ENCODE data around the gene GRAMD4.

Gene GRAMD4

GRCh38 chr22:46673205-46673604, 53.0 kb downstream of the GRAMD4 start:
- DNase-seq (ENCODE audit: low spot score): peak; percentile 77

- peak; percentile 12 for DNase-seq (ENCODE audit: low spot score)
These were observed 53.6 kb downstream of the GRAMD4 start for GRCh38 chr22:46673662-46674236.

GRCh38 chr22:46674367-46674781, 54.2 kb downstream of the GRAMD4 start:
- peak; percentile 46 for DNase-seq (ENCODE audit: low spot score)

GRCh38 chr22:46674906-46675305, 54.7 kb downstream of the GRAMD4 start:
- no peak for DNase-seq (ENCODE audit: low spot score)

- no peak for DNase-seq (ENCODE audit: low spot score)
These were observed 55.3 kb downstream of the GRAMD4 start for GRCh38 chr22:46675479-46675878.

- no peak for DNase-seq (ENCODE audit: low spot score)
These were observed 55.8 kb downstream of the GRAMD4 start for GRCh38 chr22:46675938-46676337.

GRCh38 chr22:46676479-46676878, 56.3 kb downstream of the GRAMD4 start:
- DNase-seq (ENCODE audit: low spot score): no peak

GRCh38 chr22:46676881-46677280, 56.7 kb downstream of the GRAMD4 start:
- DNase-seq (ENCODE audit: low spot score): no peak

GRCh38 chr22:46677323-46678002, 57.3 kb downstream of the GRAMD4 start:
- no peak for DNase-seq (ENCODE audit: low spot score)

- DNase-seq (ENCODE audit: low spot score): no peak
These were observed 57.9 kb downstream of the GRAMD4 start for GRCh38 chr22:46678003-46678657.

GRCh38 chr22:46678785-46679700, 58.9 kb downstream of the GRAMD4 start:
- DNase-seq (ENCODE audit: low spot score): peak; percentile 61

- peak; percentile 43 for DNase-seq (ENCODE audit: low spot score)
These were observed 59.6 kb downstream of the GRAMD4 start for GRCh38 chr22:46679706-46680269.

- no peak for DNase-seq (ENCODE audit: low spot score)
These were observed 60.8 kb downstream of the GRAMD4 start for GRCh38 chr22:46681010-46681409.

- no peak for DNase-seq (ENCODE audit: low spot score)
These were observed 62.0 kb downstream of the GRAMD4 start for GRCh38 chr22:46682011-46682731.

GRCh38 chr22:46684706-46685105, 64.5 kb downstream of the GRAMD4 start:
- no peak for DNase-seq (ENCODE audit: low spot score)

- no peak for DNase-seq (ENCODE audit: low spot score)
These were observed 66.2 kb downstream of the GRAMD4 start for GRCh38 chr22:46686221-46687047.

GRCh38 chr22:46687048-46687444, 66.9 kb downstream of the GRAMD4 start:
- no peak for DNase-seq (ENCODE audit: low spot score)

- DNase-seq (ENCODE audit: low spot score): no peak
These were observed 67.3 kb downstream of the GRAMD4 start for GRCh38 chr22:46687460-46687859.

- no peak for DNase-seq (ENCODE audit: low spot score)
These were observed 68.8 kb downstream of the GRAMD4 start for GRCh38 chr22:46688949-46689348.

- no peak for DNase-seq (ENCODE audit: low spot score)
These were observed 70.0 kb downstream of the GRAMD4 start for GRCh38 chr22:46690146-46690545.

Measured in AG08395 (cell line).